Body of pancreas (tissue), 4 donors: ENCODE data around the gene SAPCD2. TPM values are rescaled to one million over a fixed set of nuclear protein-coding genes. Genes with fewer than 3 reads are reported as not detected.

Experiments used
- ATAC-seq: fragments of 150-250 bp; one replicate; pipeline ENCODE4 v1.9.1; 2016
- DNase-seq, 4 donors: peaks; one replicate each; pipeline ENCODE4 v3.0.0-alpha.2; 2019
- H3K27ac ChIP-seq, 4 donors: fragments of 200-600 bp; sonication (generic); 1 replicate in 3 of 4; 2 replicates in 1 of 4; pipeline versions ENCODE4 v1.5.1 to v1.6.1; 2016 to 2019; ENCODE audit warnings: mild to moderate bottlenecking in 1 of 4, mixed read lengths in 1 of 4, moderate library complexity in 1 of 4
- H3K27me3 ChIP-seq, 2 donors: fragments of 200-600 bp; sonication (generic); one replicate each; pipeline ENCODE4 v1.6.0; 2016; ENCODE audit warnings: mild to moderate bottlenecking in 1 of 2
- H3K36me3 ChIP-seq, 2 donors: fragments of 200-600 bp; sonication (generic); replicated peaks in 1 of 2; 2 replicates each; pipeline ENCODE4 v1.5.1; 2016; ENCODE audit warnings: low read depth in 2 of 2; ENCODE audit not compliant: insufficient read depth in 1 of 2
- H3K4me1 ChIP-seq: fragments of 200-600 bp; sonication (generic); one replicate; pipeline ENCODE4 v1.6.0; 2016
- H3K4me3 ChIP-seq, 2 donors: fragments of 200-600 bp; sonication (generic); 1 replicate in 1 of 2; 2 replicates in 1 of 2; pipeline ENCODE4 v1.5.1; 2016 to 2019
- H3K9me3 ChIP-seq, 3 donors: fragments of 200-600 bp; sonication (generic); 1 replicate in 2 of 3; 2 replicates in 1 of 3; pipeline ENCODE4 v1.5.1; 2016
- CTCF ChIP-seq, 7 experiments: fragments of 450-650 bp in 4 of 7; fragments of 200-600 bp in 3 of 7; sonication (generic) in 3 of 7; IDR thresholded peaks; one replicate each; pipeline ENCODE4 v1.5.1; 2016 to 2019; ENCODE audit warnings: antibody characterized with exemption in 7 of 7
- POLR2A ChIP-seq, 3 donors: fragments of 450-650 bp; IDR thresholded peaks; one replicate each; pipeline ENCODE4 v1.6.1; 2016; ENCODE audit warnings: antibody characterized with exemption in 3 of 3, mild to moderate bottlenecking in 2 of 3
- WGBS, 2 donors: methylation state at CpG; one replicate each; pipeline ENCODE4 v1.1.5; 2017; 5-methylcytosine and 5-hydroxymethylcytosine counted together
- intact Hi-C: fragments of 100-400 bp; cut with DNase I; formaldehyde crosslinking; loops from one replicate; pipeline ENCODE4 v1.15.1; 2023
- total RNA-seq, 2 donors: library from RNA; depleted of rRNA; stranded (reverse); fragments of >200 nt; gene quantifications; one replicate each; pipeline ENCODE4 v1.1.0, GENCODE V29; 2016

Gene SAPCD2
- total RNA-seq, 2 donors from 2014 or later: 0.66 to 0.78 TPM

- Histone ChIP-seq H3K27me3 (no peaks in the 10 kb centered on the region), H3K4me1 (peaks cover 30% of the 10 kb centered on the region), H3K27ac (no peak overlapping the region), H3K9me3 (no peaks in the 10 kb centered on the region), H3K4me3 (no peak overlapping the region), H3K36me3 (no peaks in the 10 kb centered on the region)
- DNase-seq (no peak), ATAC-seq (no peak)
- WGBS, 2 donors: 83 to 93% methylated on average over 8 to 12 of the region's 15 CpGs
- intact Hi-C loops: loop anchor here (5.0 kb wide), 1 partner anchor 71 kb away; the partner anchor contains the start of gene LCN12
- TF ChIP-seq CTCF (IDR thresholded peaks at IDR 0.05) (no peak), POLR2A (IDR thresholded peaks at IDR 0.05) (no peak)
These were observed 46.8 kb downstream of the SAPCD2 start for GRCh38 chr9:137023583-137023991.

GRCh38 chr9:137023157-137023556 is 47.2 kb downstream of the SAPCD2 start:
- H3K9me3 ChIP-seq: no peaks in the 10 kb centered on the region
- H3K4me1 ChIP-seq: peaks cover 27% of the 10 kb centered on the region
- intact Hi-C loops: loop anchor here (5.0 kb wide), 1 partner anchor 71 kb away; the partner anchor contains the start of gene LCN12
- no peak overlapping the region for H3K27ac ChIP-seq
- H3K36me3 ChIP-seq: no peaks in the 10 kb centered on the region
- no peak for TF ChIP-seq CTCF (IDR thresholded peaks at IDR 0.05)
- no peak for TF ChIP-seq POLR2A (IDR thresholded peaks at IDR 0.05)
- H3K27me3 ChIP-seq: no peaks in the 10 kb centered on the region
- ATAC-seq (no peak), DNase-seq (no peak)
- WGBS, 2 donors: 84 to 87% methylated on average over 6 to 7 of the region's 7 CpGs
- H3K4me3 ChIP-seq: no peak overlapping the region

GRCh38 chr9:137022662-137023008 is 47.7 kb downstream of the SAPCD2 start:
- Histone ChIP-seq H3K4me3 (no peak overlapping the region), H3K36me3 (no peaks in the 10 kb centered on the region), H3K9me3 (no peaks in the 10 kb centered on the region), H3K27me3 (no peaks in the 10 kb centered on the region), H3K27ac (no peak overlapping the region), H3K4me1 (peaks cover 26% of the 10 kb centered on the region)
- DNase-seq (no peak), ATAC-seq (no peak)
- WGBS, 2 donors: 93 to 97% methylated on average over 16 to 22 of the region's 23 CpGs
- TF ChIP-seq CTCF (IDR thresholded peaks at IDR 0.05): no peak
- no peak for TF ChIP-seq POLR2A (IDR thresholded peaks at IDR 0.05)
- intact Hi-C loops: loop anchor here (5.0 kb wide), 1 partner anchor 70 kb away; the partner anchor contains the start of gene LCN12

GRCh38 chr9:137021979-137022661 is 48.2 kb downstream of the SAPCD2 start:
- Histone ChIP-seq H3K36me3 (peaks cover 0 to 2% of the 10 kb centered on the region in 2 donors), H3K4me3 (no peak overlapping the region), H3K27me3 (no peaks in the 10 kb centered on the region), H3K9me3 (no peaks in the 10 kb centered on the region), H3K4me1 (peaks cover 21% of the 10 kb centered on the region), H3K27ac (no peak overlapping the region)
- 70 to 78% methylated on average over 9 to 22 of the region's 30 CpGs for WGBS, 2 donors
- intact Hi-C loops: loop anchor here (5.0 kb wide), 1 partner anchor 70 kb away; the partner anchor contains the start of gene LCN12
- TF ChIP-seq CTCF (IDR thresholded peaks at IDR 0.05) (no peak), POLR2A (IDR thresholded peaks at IDR 0.05) (no peak)
- peak; percentile 35 to 50 (median 43) for DNase-seq
- ATAC-seq: no peak

GRCh38 chr9:137021568-137021978 is 48.8 kb downstream of the SAPCD2 start:
- no peak overlapping the region for H3K27ac ChIP-seq
- TF ChIP-seq POLR2A (IDR thresholded peaks at IDR 0.05): no peak
- TF ChIP-seq CTCF (IDR thresholded peaks at IDR 0.05): no peak
- intact Hi-C loops: loop anchor here (5.0 kb wide), 1 partner anchor 69 kb away; the partner anchor contains the start of gene LCN12
- 89 to 90% methylated on average over 2 to 5 of the region's 6 CpGs for WGBS, 2 donors
- H3K36me3 ChIP-seq: peaks cover 0 to 2% of the 10 kb centered on the region in 2 donors
- no peak overlapping the region for H3K4me3 ChIP-seq
- no peak for DNase-seq
- H3K4me1 ChIP-seq: peaks cover 16% of the 10 kb centered on the region
- H3K27me3 ChIP-seq: no peaks in the 10 kb centered on the region
- ATAC-seq: no peak
- no peaks in the 10 kb centered on the region for H3K9me3 ChIP-seq
